ENCODE measurements around the gene SENP7.
"Not testable (repeated sequence)": the region's sequence is repeated elsewhere in the genome, so short reads cannot be mapped to it uniquely, and the experiment has no call there.

Gene SENP7

GRCh38 chr3:101512646-101513418 is at the start of gene SENP7:
Gene SENP7, minus strand, starts transcription at chr3:101513212. Its CDS starts 82 bp downstream, at chr3:101513130.
- DNase-seq: peak; percentile 92

GRCh38 chr3:101561630-101562328 is 48.8 kb upstream of the SENP7 start, which contains the start of gene TRMT10C:
Gene TRMT10C, plus strand, starts transcription at chr3:101561868. Its CDS starts 2,914 bp downstream, at chr3:101564782.
- peak; percentile 95 for DNase-seq

DNA sequence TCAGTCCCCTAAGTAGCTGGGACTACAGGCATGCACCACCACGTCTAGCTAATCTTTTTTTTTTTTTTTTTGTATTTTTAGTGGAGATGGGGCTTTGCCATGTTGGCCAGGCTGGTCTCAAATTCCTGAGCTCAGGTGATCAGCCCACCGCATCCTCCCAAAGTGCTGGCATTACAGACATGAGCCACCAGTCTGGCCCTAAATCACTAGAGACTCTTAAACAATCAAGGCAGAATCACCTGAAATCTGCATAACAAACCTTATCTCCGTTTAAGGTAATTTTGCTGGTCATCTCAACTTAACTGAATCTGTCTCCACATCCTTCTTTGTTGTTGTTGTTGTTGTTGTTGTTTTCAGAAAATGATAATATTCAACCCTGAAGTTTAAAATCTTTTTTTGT is 43.1 kb upstream of the SENP7 start:
- DNase-seq: no peak

DNA sequence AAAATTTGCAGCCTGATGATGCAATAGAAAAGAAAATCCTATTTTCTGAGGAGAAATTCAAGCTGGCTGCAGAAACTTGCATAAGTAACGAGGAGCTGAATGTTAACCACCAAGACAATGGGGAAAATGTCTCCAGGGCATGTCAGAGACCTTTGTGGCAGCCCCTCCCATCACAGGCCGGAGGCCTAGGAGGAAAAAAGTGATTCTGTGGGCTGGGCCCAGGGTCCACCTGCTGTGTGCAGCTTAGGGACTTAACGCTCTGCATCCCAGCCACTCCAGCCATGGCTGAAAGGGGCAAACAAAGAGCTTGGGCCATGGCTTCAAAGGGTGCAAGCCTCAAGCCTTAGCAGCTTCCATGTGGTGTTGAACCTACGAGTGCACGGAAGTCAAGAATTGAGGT is 40.4 kb upstream of the SENP7 start:
- not testable (repeated sequence) for DNase-seq

DNA sequence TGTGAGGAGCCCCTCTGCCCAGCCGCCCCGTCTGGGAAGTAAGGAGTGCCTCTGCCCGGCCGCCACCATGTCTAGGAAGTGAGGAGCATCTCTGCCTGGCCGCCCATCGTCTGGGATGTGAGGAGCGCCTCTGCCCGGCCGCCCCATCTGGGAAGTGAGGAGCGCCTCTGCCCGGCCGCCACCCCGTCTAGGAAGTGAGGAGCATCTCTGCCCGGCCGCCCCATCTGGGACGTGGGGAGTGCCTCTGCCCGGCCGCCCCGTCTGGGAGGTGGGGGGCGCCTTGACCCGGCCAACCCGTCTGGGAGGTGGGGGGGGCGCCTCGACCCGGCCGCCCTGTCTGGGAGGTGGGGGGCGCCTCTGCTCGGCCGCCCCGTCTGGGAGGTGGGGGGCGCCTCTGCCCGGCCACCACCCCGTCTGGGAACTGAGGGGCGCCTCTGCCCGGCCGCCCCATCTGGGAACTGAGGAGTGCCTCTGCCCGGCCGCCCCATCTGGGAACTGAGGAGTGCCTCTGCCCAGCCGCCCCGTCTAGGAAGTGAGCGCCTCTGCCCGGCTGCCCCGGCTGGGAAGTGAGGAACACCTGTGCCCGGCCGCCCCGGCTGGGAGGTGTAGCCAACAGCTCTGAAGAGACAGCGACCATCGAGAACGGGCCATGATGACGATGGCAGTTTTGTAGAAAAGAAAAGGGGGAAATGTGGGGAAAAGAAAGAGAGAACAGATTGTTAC is 38.5 kb upstream of the SENP7 start:
- not testable (repeated sequence) for DNase-seq

DNA sequence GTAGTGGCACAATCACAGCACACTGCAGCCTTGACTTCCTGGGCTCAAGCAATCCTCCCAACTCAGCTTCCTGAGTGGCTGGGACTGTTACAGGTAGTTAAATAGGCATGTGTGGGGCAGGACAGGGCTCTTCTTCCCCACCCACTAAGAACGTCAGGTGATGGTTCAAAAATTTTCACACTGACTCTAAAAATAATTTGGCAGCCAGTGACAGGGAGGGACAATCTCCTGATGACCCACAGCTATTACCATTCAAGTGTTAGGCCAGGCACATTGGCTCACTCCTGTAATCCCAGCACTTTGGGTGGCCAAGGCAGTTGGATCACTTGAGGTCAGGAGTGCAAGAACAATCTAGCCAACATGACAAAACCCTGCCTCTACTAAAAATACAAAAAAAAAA is 36.5 kb upstream of the SENP7 start:
- DNase-seq: no peak

GRCh38 chr3:101548527-101549105 is 35.6 kb upstream of the SENP7 start:
- no peak for DNase-seq

- no peak for DNase-seq
These were observed 31.3 kb upstream of the SENP7 start for GRCh38 chr3:101544161-101544850.

GRCh38 chr3:101542957-101543356 is 29.9 kb upstream of the SENP7 start:
- no peak for DNase-seq

- DNase-seq: not testable (repeated sequence)
These were observed 23.9 kb upstream of the SENP7 start for GRCh38 chr3:101536955-101537354.

- DNase-seq: no peak
These were observed 23.3 kb upstream of the SENP7 start for GRCh38 chr3:101536266-101536665.

- no peak for DNase-seq
These were observed 22.2 kb upstream of the SENP7 start for GRCh38 chr3:101535221-101535620.

DNA sequence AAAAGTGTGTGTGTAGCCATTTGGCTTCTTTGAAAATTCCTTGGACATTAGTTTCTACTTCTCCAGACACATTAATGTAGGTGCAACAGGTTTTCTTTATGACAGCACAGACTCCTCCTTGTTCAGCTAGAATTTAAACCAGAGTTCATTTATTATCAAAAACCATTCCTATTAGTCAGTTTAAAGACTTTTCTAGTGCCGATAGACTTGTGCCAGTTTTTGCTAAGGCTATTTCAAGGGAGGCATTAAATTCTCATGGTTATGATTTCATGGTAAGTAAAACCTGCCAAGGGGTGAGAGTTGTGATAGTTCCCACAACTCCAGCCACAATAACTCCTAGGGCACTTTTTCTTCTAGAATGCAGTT is 20.6 kb upstream of the SENP7 start:
- no peak for DNase-seq

- DNase-seq: no peak
These were observed 20.0 kb upstream of the SENP7 start for GRCh38 chr3:101532783-101533602.

DNA sequence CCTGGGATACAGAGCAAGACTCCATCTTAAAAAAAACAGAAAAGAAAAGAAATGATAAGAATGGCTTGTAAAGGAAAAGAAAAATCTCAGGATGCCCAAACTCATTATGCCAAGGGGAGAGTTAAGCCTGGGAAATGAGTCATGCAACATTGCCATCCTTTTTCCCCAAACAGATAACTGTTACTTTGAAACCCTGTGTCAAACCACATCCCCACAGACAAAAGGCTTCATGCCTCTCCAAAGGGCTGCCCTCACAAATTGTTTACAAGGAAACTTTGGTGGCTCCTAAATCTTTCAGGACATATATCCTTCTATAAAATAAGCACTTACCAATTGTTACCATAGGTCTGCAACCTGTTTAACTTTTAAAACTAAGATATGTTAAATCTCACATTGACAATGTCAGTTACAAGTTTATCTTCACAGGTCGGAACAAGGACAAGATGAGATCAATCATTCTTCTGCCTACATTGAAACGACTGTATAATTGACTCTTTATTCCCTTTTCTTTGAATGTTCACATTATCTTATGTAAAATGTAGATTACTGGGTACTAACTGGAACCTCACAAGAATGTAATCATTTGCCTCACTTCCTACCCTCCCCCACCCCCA is 18.6 kb upstream of the SENP7 start:
- no peak for DNase-seq

GRCh38 chr3:101530686-101531047 is 17.7 kb upstream of the SENP7 start:
- no peak for DNase-seq

DNA sequence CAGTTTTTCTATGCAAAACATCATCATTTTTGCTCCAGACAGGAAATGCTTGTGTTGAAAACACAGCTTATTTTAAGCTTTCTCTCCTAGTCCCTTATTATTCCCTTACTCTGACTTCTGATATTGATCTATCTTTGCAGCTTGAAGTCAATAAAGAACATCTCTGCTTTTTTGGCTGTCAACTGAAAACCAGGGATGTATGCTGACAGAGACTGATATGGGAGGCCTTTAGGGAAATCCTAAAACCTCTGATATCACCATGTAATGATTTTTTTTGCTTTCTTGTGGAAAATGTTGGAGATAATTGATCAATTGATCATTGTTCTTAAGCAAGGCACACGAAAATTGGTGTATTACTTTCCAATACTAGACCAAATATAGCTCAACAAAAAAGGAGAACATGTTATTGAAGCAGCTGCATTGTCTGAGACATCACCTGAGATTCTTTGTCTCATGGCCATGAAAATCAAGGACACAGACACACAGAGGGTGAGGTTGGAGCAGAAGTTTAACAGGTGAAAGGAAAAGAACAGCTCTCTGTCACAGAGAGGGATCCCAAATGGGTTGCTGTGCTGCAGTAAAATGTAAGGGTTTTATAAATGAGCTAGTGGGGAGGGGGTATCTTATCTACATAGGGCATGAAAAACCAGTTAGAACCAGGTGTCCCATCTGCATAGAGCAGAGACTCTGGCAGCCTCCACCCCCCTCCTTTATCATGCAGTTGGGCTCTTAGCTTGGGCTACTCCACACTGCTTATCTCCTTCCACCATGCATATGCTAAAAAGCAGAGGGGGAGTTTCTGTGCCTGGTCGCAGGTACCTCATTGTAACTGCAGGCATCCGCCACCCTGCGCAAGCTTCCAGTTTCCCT is 17.0 kb upstream of the SENP7 start:
- DNase-seq: no peak

- no peak for DNase-seq
These were observed 14.9 kb upstream of the SENP7 start for GRCh38 chr3:101527906-101528305.

GRCh38 chr3:101527441-101527840 is 14.4 kb upstream of the SENP7 start:
- DNase-seq: no peak

DNA sequence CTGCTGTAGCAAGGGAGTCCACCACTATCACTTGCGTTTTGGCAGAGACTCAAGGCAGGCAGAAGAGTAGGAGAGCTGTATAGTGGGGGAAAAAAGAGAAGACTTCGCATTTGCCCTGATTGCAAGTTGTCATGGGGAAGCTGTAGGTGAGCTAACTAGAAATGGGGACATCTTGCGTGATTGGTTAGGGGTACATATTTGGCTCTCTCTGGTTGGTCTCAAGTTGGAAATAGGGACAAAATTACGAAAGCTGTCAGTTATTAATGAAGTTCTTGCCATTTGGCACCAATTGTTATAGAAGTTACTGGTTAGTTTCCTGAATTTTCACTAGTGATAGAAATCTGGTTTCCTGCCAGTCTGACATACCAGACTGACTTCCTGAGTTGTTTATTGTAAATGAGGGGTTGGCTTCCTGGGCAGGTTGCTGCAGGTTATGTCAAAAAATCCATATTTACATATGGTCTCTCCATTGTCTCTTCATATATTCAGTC is 8.2 kb upstream of the SENP7 start:
- DNase-seq: no peak

Data from NCI-H2171 (cell line).